Activated naive CD8-positive, alpha-beta T cell treated with anti-CD3 and anti-CD28 coated beads for 36 hours (primary cell): ENCODE data around the gene TMEM140. TPM values are rescaled to one million over a fixed set of nuclear protein-coding genes. Genes with fewer than 3 reads are reported as not detected.
"Not testable (repeated sequence)": the region's sequence is repeated elsewhere in the genome, so short reads cannot be mapped to it uniquely, and the experiment has no call there.

Experiments
- DNase-seq: peaks from one replicate; pipeline ENCODE4 v3.0.0; 2021
- H3K27ac Mint-ChIP-seq: one replicate; pipeline ENCODE4 v1.8.0; 2022; ENCODE audit warnings: mild to moderate bottlenecking, moderate library complexity, mixed read lengths
- H3K27me3 Mint-ChIP-seq: one replicate; pipeline ENCODE4 v1.8.0; 2022; ENCODE audit warnings: mild to moderate bottlenecking, mixed read lengths
- H3K36me3 Mint-ChIP-seq: one replicate; pipeline ENCODE4 v1.8.0; 2021; ENCODE audit warnings: mild to moderate bottlenecking, mixed read lengths
- H3K4me1 Mint-ChIP-seq: one replicate; pipeline ENCODE4 v1.8.0; 2021; ENCODE audit warnings: mixed read lengths
- H3K4me3 Mint-ChIP-seq: one replicate; pipeline ENCODE4 v1.8.0; 2022; ENCODE audit warnings: mild to moderate bottlenecking, moderate library complexity, mixed read lengths
- H3K9me3 Mint-ChIP-seq: one replicate; pipeline ENCODE4 v1.8.0; 2022; ENCODE audit warnings: mixed read lengths
- total RNA-seq, 2 experiments: library from RNA; stranded (reverse); gene quantifications; one replicate each; pipeline ENCODE4 v1.2.3, GENCODE V29; 2021

Gene TMEM140
- total RNA-seq, 2 experiments from 2014 or later: 12.7 to 12.8 TPM

- no peaks in the 10 kb centered on the region for H3K9me3 Mint-ChIP-seq
- peaks cover 59% of the 10 kb centered on the region for H3K4me1 Mint-ChIP-seq
- H3K27me3 Mint-ChIP-seq: no peaks in the 10 kb centered on the region
- peaks cover 19% of the 10 kb centered on the region for H3K36me3 Mint-ChIP-seq
- peak overlapping the region; percentile 57 for H3K27ac Mint-ChIP-seq
- peak overlapping the region; percentile 26 for H3K4me3 Mint-ChIP-seq
- DNase-seq: no peak
Measured at GRCh38 chr7:135206941-135207391, 59.1 kb downstream of the TMEM140 start.

GRCh38 chr7:135207406-135208101 lies 59.7 kb downstream of the TMEM140 start:
- Mint-ChIP-seq H3K4me1 (peaks cover 55% of the 10 kb centered on the region), H3K36me3 (peaks cover 16% of the 10 kb centered on the region)

GRCh38 chr7:135208102-135208793 lies 60.4 kb downstream of the TMEM140 start:
- Mint-ChIP-seq H3K36me3 (peaks cover 16% of the 10 kb centered on the region), H3K4me1 (peaks cover 53% of the 10 kb centered on the region)
- DNase-seq: no peak

More at GRCh38 chr7:135207406-135208101, 59.7 kb downstream of the TMEM140 start:
- Mint-ChIP-seq H3K4me3 (no peak overlapping the region), H3K27ac (peak overlapping the region; percentile 57), H3K27me3 (no peaks in the 10 kb centered on the region), H3K9me3 (no peaks in the 10 kb centered on the region)
- no peak for DNase-seq

DNA sequence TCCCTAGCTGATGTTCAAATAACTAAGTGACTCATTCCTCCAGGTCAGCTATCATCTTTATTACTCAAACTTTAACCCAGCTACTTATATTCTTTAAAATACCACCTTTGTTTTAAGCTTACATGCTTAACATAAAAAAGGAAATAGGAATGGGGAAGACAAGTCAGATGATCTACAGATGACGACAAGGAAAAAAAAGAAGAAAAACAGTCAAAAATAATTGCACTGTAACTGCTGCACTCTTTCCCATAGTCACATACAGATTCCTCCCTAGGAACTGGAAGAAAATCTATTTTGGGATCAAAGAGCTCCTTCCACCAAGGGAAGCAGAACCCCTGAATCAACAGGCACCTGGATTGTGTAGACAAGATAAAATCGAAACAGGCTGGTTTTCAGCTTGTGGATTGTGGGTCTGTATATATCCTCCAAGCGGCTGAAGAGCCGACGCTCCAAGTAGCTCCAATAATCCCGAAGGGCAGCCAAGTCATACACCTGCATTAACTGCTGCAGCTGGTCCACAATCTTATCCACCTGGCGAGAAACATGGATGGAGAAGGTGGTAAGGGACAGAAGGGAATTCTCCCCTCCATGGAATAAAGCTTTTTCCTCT lies 61.5 kb downstream of the TMEM140 start:
- Mint-ChIP-seq H3K27me3 (no peaks in the 10 kb centered on the region), H3K36me3 (peaks cover 5% of the 10 kb centered on the region), H3K27ac (no peak overlapping the region), H3K9me3 (no peaks in the 10 kb centered on the region), H3K4me1 (peaks cover 47% of the 10 kb centered on the region), H3K4me3 (no peak overlapping the region)
- DNase-seq: no peak

More at GRCh38 chr7:135208102-135208793, 60.4 kb downstream of the TMEM140 start:
- Mint-ChIP-seq H3K27ac (peak overlapping the region; percentile 36), H3K27me3 (no peaks in the 10 kb centered on the region), H3K4me3 (no peak overlapping the region), H3K9me3 (no peaks in the 10 kb centered on the region)

DNA sequence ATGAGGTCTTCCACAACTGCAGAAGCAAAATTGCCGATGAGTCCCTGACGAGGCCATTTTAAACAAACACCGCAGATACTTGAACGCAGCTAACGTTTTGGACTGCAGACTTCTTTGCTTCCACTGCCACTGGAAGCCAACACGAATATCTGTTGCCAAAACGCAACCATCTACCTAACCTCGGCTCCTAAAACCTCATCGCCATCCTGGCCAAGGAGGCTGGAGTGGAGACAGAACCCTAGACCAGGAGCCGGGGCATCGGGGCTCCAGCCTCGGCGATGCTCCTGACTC lies 63.0 kb downstream of the TMEM140 start:
- no peak for DNase-seq
- Mint-ChIP-seq H3K4me1 (peaks cover 43% of the 10 kb centered on the region), H3K36me3 (no peaks in the 10 kb centered on the region), H3K27ac (peak overlapping the region; percentile 95), H3K9me3 (no peaks in the 10 kb centered on the region), H3K4me3 (peak overlapping the region; percentile 92), H3K27me3 (no peaks in the 10 kb centered on the region)

GRCh38 chr7:135211179-135211945 lies 63.5 kb downstream of the TMEM140 start, which contains the start of gene WDR91:
WDR91 (minus strand) TSS chr7:135211526; CDS start chr7:135211502, 24 bp downstream.
- Mint-ChIP-seq H3K9me3 (no peaks in the 10 kb centered on the region), H3K36me3 (no peaks in the 10 kb centered on the region), H3K4me1 (peaks cover 38% of the 10 kb centered on the region), H3K27me3 (no peaks in the 10 kb centered on the region), H3K27ac (peak within 1 kb of the TSS; percentile 95), H3K4me3 (peak within 1 kb of the TSS; percentile 92)
- DNase-seq: peak; percentile 94

DNA sequence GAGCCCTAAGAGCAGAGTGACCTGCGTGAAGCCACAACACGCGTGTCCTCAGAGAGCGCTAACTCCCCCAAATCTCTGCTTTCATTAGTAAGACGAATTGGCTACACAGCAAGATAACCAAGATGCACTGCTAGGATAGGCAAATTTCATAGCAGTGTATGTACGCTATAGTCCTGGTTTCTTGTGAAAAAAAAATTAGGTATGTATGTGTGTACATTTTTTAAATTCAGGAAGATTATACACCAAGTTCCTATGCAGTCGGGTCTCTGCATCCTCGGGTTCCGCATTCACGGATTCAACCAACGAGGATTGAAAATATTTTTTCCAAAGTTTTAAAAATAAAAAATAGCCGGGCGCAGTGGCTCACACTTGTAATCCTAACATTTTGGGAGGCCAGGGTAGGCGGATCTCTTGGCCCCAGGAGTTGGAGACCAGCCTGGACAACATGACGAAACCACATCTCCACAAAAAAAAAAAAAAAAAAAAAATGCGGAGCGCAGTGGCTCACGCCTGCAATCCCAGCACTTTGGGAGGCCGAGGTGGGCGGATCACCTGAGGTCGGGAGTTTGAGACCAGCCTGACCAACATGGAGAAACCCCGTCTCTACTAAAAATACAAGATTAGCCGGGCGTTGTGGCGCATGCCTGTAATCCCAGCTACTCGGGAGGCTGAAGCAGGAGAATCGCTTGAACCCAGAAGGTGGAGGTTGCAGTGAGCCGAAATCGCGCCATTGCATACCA lies 64.2 kb downstream of the TMEM140 start:
- not testable (repeated sequence) for H3K36me3 Mint-ChIP-seq, H3K9me3 Mint-ChIP-seq, DNase-seq, H3K27me3 Mint-ChIP-seq
- peak overlapping the region; percentile 85 for H3K4me3 Mint-ChIP-seq
- peak overlapping the region; percentile 80 for H3K27ac Mint-ChIP-seq
- peaks cover 33% of the 10 kb centered on the region for H3K4me1 Mint-ChIP-seq

DNA sequence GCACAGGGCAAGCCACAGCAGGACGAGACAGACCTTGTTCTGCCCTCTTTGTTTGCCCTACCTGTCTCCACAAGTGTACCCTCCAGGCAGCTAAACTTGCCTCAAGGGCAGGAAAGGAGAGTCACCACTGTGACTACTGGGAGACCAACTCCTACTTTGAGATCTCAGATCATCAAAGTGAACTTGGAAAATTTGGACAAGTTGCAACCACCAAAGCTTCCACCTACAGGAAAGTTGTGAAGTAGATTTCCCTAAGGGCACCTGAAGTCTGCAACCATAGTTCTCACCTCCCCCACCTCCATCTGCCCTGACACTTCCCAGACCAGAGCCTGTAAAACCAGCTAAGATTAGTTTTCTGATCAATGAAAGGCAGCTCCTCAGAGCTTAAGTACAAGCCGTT lies 66.0 kb downstream of the TMEM140 start:
- Mint-ChIP-seq H3K27me3 (no peaks in the 10 kb centered on the region), H3K4me3 (no peak overlapping the region), H3K27ac (no peak overlapping the region), H3K4me1 (peaks cover 19% of the 10 kb centered on the region), H3K9me3 (no peaks in the 10 kb centered on the region), H3K36me3 (no peaks in the 10 kb centered on the region)
- DNase-seq: no peak

DNA sequence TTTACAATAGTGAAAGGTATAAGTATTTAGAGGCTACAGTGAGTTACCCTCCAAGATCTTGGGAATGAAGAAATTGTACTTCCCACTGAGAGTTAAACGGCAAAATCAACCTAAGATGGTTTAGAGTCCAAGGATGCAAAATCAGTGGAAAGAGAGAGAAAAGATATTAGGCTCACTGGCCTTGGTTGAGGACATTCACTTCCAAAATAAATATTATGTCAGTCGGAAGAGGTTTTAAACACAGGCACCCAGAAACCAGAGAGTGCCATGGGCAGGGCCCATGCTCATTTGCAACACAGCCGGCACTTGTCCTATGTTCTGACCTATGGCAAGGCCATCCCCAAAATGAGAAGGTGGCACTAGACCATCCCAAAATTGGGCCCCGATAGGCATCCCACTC lies 67.3 kb downstream of the TMEM140 start:
- no peak overlapping the region for H3K4me3 Mint-ChIP-seq
- H3K27ac Mint-ChIP-seq: no peak overlapping the region
- no peaks in the 10 kb centered on the region for H3K27me3 Mint-ChIP-seq
- peaks cover 8% of the 10 kb centered on the region for H3K4me1 Mint-ChIP-seq
- no peak for DNase-seq
- H3K36me3 Mint-ChIP-seq: no peaks in the 10 kb centered on the region
- no peaks in the 10 kb centered on the region for H3K9me3 Mint-ChIP-seq

DNA sequence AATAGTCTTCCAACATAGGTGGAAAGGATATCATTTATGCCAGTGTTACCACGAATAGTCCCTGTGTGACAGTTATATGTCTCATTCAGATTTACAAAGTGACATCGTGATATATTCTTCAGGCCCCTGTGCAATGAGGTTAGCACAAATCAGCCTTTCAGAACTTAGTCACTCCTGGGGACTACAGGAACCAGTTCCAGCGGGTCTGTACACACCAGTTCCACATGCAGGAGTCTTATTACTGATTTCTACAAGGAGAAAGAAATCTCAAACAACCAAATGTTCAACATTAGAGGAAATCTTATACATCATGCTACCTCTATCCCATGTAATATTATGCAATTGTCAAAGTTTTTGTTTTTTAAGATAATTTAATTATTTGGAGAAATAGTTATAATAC lies 67.8 kb downstream of the TMEM140 start:
- Mint-ChIP-seq H3K4me1 (peaks cover 3% of the 10 kb centered on the region), H3K27me3 (no peaks in the 10 kb centered on the region), H3K9me3 (no peaks in the 10 kb centered on the region), H3K36me3 (no peaks in the 10 kb centered on the region), H3K27ac (no peak overlapping the region), H3K4me3 (no peak overlapping the region)
- no peak for DNase-seq

Other genes starting within 250 kb of the TMEM140 start
- gene AGBL3, start 161.6 kb upstream of the TMEM140 start, total RNA-seq: 1 to 10 TPM; 2.2 to 3.6 TPM
- 10 to 100 TPM; 51.7 to 54.4 TPM for gene CYREN, start 22.6 kb downstream of the TMEM140 start, total RNA-seq
- 10 to 100 TPM; 12.3 to 14.0 TPM for gene WDR91, start 63.5 kb downstream of the TMEM140 start, total RNA-seq
- not detected for gene STRA8, start 85.8 kb downstream of the TMEM140 start, total RNA-seq